Thyroid gland (tissue), 4 donors: ENCODE data around the gene TEX11.

Experiments
- POLR2A ChIP-seq, 2 donors: fragments of 450-650 bp; IDR thresholded peaks; one replicate each; pipeline ENCODE4 v1.6.1; 2017; ENCODE audit warnings: antibody characterized with exemption in 2 of 2, mild to moderate bottlenecking in 2 of 2, moderate library complexity in 1 of 2
- TF ChIP-seq, protein P1 (sequence below), 6 experiments: fragments of 200-600 bp in 3 of 6; fragments of 450-650 bp in 3 of 6; sonication (generic) in 3 of 6; IDR thresholded peaks; one replicate each; pipeline ENCODE4 v1.5.1; 2016 to 2019; ENCODE audit warnings: antibody characterized with exemption in 6 of 6, mild to moderate bottlenecking in 2 of 6, inconsistent platforms in 1 of 6, moderate library complexity in 1 of 6

DNA sequence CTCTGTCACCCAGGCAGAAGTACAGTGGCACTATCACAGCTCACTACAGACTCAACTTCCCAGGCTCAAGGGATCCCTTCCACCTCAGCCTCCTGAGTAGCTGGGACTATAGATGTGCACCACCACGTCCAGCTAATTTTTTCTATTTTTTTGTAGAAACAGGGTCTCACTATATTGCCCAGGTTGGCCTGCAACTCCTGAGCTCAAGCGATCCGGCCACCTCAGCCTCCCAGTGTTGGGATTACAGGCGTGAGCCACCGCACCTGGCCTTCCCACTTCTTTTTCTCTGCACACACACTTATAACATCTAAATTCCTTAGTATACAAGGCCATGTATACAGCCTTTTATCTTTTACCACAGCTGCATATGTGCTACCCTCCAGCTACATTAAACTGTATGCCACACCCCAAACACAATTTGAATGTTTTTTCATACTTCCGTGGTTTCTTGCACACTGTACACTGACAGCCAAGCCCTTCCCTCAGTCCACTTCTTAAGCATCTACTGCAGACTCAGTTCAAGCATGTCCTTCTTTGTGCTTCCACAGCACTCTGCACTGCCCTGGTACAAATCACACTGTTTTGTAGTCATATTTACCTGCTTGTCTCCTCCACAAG is 15.9 kb upstream of the TEX11 start:
- TF ChIP-seq, protein P1, sequence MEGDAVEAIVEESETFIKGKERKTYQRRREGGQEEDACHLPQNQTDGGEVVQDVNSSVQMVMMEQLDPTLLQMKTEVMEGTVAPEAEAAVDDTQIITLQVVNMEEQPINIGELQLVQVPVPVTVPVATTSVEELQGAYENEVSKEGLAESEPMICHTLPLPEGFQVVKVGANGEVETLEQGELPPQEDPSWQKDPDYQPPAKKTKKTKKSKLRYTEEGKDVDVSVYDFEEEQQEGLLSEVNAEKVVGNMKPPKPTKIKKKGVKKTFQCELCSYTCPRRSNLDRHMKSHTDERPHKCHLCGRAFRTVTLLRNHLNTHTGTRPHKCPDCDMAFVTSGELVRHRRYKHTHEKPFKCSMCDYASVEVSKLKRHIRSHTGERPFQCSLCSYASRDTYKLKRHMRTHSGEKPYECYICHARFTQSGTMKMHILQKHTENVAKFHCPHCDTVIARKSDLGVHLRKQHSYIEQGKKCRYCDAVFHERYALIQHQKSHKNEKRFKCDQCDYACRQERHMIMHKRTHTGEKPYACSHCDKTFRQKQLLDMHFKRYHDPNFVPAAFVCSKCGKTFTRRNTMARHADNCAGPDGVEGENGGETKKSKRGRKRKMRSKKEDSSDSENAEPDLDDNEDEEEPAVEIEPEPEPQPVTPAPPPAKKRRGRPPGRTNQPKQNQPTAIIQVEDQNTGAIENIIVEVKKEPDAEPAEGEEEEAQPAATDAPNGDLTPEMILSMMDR (IDR thresholded peaks at IDR 0.05): no peak
- TF ChIP-seq POLR2A (IDR thresholded peaks at IDR 0.05): no peak
